Measurements from ENCODE around the gene MCRIP1. TPM values are rescaled to one million over a fixed set of nuclear protein-coding genes. Genes with fewer than 3 reads are reported as not detected.

The MCRIP1 gene
- total RNA-seq, 1 experiment from 2014 or later: 126 TPM

DNA sequence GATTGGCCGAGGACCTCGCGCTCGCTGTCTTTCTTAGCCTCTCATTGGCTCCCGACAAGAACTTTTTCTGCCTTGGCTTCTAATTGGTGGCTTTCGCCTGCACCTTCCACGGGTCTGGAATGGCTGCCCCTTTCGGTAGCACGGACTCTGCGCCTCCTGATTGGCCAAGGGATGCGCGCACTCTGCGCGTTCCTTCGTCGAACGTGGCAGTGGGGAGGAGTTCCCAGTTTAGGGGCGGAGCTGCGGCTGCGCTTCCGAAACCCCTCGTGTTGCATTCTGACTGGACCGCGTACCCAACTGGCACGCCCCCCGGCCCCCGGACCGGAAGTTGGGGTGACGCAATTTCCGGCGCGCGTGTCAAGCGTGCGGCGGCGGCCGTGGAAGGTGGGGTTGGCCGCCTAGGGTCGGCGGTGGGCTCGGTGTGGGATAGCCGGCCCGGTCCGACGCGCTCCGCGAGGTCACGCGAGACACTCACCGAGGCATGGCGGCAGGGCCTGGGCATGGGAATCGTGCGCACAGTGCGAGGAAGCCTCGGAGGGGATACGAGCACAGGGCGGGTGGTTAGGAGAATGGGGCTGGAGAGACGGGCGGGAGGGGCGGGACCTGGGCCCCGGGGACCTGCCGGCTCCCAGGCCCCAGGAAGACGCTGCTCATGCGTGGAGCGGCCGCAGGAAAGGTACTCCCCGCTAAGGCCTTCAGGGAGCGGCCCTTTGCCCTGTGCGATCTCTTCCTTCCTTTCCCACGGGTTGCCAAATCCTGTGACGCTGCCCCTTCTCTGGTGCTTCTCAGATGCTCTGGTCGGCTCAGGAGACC, 27.9 kb upstream of the MCRIP1 start (continued):
- TF ChIP-seq ATF1 (CRISPR knock-in tag; IDR thresholded peaks at IDR 0.05) (no peak), ESRRA (CRISPR knock-in tag; IDR thresholded peaks at IDR 0.05; ENCODE audit: borderline replicate concordance) (no peak), AFF4 (CRISPR knock-in tag; IDR thresholded peaks at IDR 0.05; ENCODE audit: borderline replicate concordance) (no peak), RORB (CRISPR knock-in tag; IDR thresholded peaks at IDR 0.05) (no peak), ZNF281 (CRISPR knock-in tag; IDR thresholded peaks at IDR 0.05) (no peak), CREM (CRISPR knock-in tag; IDR thresholded peaks at IDR 0.05) (peak; percentile 92), ZBTB21 (CRISPR knock-in tag; IDR thresholded peaks at IDR 0.05; ENCODE audit: borderline replicate concordance) (no peak), FOXP4 (CRISPR knock-in tag; IDR thresholded peaks at IDR 0.05) (peak; percentile 28), SMAD4 (CRISPR knock-in tag; IDR thresholded peaks at IDR 0.05) (no peak), MXD4 (CRISPR knock-in tag; IDR thresholded peaks at IDR 0.05; ENCODE audit: borderline replicate concordance) (peak; percentile 100), TEAD1 (CRISPR knock-in tag; IDR thresholded peaks at IDR 0.05) (no peak; the same call in 1 of the 2 replicates), ETV6 (CRISPR knock-in tag; IDR thresholded peaks at IDR 0.05) (peak; percentile 68; the same call in 1 of the 2 replicates), NR1H2 (CRISPR knock-in tag; IDR thresholded peaks at IDR 0.05) (no peak), RELA (CRISPR knock-in tag; IDR thresholded peaks at IDR 0.05; ENCODE audit: borderline replicate concordance) (no peak), ZNF263 (CRISPR knock-in tag; IDR thresholded peaks at IDR 0.05; ENCODE audit: low read depth) (0 out of 2 replicates have a peak, but pooled peaks have one; percentile 84), ZNF425 (CRISPR knock-in tag; conservative IDR thresholded peaks at IDR 0.05) (no peak)
- TF ChIP-seq, protein P1, sequence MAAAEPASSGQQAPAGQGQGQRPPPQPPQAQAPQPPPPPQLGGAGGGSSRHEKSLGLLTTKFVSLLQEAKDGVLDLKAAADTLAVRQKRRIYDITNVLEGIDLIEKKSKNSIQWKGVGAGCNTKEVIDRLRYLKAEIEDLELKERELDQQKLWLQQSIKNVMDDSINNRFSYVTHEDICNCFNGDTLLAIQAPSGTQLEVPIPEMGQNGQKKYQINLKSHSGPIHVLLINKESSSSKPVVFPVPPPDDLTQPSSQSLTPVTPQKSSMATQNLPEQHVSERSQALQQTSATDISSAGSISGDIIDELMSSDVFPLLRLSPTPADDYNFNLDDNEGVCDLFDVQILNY (CRISPR knock-in tag; IDR thresholded peaks at IDR 0.05): no peak
- TF ChIP-seq, protein P2, sequence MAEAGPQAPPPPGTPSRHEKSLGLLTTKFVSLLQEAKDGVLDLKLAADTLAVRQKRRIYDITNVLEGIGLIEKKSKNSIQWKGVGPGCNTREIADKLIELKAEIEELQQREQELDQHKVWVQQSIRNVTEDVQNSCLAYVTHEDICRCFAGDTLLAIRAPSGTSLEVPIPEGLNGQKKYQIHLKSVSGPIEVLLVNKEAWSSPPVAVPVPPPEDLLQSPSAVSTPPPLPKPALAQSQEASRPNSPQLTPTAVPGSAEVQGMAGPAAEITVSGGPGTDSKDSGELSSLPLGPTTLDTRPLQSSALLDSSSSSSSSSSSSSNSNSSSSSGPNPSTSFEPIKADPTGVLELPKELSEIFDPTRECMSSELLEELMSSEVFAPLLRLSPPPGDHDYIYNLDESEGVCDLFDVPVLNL (CRISPR knock-in tag; IDR thresholded peaks at IDR 0.05; ENCODE audit: borderline replicate concordance, low read depth): 0 out of 2 replicates have a peak, but pooled peaks have one; percentile 32
- TF ChIP-seq, protein P3, sequence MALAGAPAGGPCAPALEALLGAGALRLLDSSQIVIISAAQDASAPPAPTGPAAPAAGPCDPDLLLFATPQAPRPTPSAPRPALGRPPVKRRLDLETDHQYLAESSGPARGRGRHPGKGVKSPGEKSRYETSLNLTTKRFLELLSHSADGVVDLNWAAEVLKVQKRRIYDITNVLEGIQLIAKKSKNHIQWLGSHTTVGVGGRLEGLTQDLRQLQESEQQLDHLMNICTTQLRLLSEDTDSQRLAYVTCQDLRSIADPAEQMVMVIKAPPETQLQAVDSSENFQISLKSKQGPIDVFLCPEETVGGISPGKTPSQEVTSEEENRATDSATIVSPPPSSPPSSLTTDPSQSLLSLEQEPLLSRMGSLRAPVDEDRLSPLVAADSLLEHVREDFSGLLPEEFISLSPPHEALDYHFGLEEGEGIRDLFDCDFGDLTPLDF (CRISPR knock-in tag; IDR thresholded peaks at IDR 0.05): no peak
- TF ChIP-seq, protein P4, sequence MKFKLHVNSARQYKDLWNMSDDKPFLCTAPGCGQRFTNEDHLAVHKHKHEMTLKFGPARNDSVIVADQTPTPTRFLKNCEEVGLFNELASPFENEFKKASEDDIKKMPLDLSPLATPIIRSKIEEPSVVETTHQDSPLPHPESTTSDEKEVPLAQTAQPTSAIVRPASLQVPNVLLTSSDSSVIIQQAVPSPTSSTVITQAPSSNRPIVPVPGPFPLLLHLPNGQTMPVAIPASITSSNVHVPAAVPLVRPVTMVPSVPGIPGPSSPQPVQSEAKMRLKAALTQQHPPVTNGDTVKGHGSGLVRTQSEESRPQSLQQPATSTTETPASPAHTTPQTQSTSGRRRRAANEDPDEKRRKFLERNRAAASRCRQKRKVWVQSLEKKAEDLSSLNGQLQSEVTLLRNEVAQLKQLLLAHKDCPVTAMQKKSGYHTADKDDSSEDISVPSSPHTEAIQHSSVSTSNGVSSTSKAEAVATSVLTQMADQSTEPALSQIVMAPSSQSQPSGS (CRISPR knock-in tag; IDR thresholded peaks at IDR 0.05; ENCODE audit: borderline replicate concordance, low read depth): no peak
